Renal cortical epithelial cell (primary cell): ENCODE data around the gene AURKA. TPM values are rescaled to one million over a fixed set of nuclear protein-coding genes. Genes with fewer than 3 reads are reported as not detected.
"Not testable (repeated sequence)": the region's sequence is repeated elsewhere in the genome, so short reads cannot be mapped to it uniquely, and the experiment has no call there.

ENCODE experiments used
- DNase-seq: peaks from one replicate; pipeline ENCODE4 v3.0.0-alpha.2; 2011; ENCODE audit warnings: low read depth
- total RNA-seq: library from RNA; depleted of rRNA; stranded (reverse); fragments of >200 nt; gene quantifications from 2 replicates; pipeline ENCODE4 v1.2.3, GENCODE V29; 2014

The AURKA gene
- total RNA-seq, 1 donor from 2014 or later = 9.1 TPM

DNA sequence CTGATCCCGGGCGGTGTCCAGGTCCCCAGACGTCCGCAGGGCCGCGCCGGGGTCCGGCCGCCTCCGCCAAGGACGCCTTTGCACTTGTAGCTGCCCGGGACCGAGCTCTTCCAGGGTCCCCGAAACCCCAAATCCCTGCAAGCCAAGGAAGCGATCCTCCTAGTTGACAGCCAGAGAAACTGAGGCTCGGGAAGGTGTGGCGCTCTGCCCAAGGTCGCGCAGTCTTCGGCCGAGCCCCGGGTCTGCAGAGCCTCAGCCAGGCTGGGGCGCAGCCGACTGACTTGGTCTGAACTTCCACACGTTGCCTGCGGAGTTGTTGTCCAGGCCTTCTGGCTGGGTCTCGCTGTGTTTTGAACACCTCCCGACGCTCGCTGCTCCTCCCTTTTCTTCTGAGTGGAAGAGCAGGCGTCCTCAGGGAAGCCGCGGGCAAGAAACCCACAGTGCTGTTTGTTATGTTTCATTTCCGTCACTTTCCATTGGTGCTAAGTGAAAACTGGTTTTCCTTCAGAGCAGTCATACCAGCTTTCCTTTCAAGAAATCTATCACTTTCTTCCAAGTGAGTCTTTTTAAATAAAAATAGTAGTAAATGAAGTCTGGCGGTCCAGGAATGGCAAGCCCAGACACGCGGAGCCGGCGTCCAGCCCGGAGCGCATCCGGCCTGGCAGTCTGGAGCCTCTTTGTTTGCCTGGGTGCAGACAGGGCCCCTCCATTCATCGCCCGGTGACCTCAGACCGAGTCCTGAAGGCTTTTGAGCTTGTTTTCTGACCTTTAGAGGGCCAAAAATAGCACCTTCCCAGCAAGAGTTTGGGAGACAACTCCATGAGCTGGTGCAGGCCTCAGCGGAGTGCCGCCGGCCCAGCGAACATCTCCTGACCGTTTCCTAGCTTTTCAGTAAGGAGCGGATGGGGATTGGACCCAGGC is 32.5 kb downstream of the AURKA start:
- peak; percentile 61 for DNase-seq

DNA sequence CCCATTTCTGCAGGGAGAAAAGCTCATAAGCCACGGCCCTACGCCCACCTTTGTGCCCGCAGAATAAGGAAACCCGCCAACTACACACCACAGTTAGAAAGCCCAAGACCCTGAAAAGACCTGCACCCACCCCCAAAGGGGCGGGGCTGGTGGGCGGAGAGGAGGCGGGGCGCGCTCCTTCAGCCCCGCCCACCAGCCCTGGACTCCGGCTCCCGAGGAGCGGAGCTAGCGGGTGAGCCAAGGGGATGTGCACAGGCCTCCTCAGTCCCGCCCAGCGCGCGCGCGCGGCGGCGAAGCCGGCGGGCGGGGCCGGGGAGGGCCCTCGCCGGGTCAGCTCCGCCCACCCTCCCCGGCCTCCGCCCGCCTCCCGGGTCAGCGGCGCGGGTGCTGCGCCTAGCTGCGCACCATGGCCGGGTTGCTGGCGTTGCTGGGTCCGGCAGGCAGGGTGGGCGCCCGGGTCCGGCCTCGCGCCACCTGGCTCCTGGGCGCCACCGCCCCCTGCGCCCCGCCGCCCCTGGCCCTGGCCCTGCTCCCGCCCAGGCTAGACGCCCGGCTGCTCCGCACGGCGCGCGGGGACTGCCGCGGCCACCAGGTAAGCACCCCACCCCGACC is 33.3 kb downstream of the AURKA start, which contains the start of gene FAM210B:
TSS of gene FAM210B (plus strand) at position 375 of the 612 bp plus-strand sequence. CDS start at position 407, 32 bp downstream.
- peak; percentile 69 for DNase-seq

DNA sequence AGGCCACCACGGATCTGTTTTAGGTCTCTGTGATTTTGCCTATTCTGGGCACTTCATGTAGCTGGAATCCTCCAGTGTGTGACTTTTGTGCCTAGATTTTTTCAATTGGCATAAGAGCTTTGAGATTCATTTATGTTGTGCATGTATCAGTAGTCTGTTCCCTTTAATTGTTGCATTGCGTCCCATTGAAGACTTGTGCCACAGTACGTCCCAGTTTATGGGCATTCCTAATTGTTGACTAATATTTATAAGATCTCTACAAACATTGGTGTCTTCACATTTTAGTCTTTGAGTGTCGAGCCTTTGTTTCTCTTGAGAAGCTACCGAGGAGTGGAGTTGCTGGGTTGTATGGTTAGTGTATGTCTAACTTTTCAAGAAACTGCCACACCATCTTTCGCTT is 33.9 kb downstream of the AURKA start:
- DNase-seq = no peak

DNA sequence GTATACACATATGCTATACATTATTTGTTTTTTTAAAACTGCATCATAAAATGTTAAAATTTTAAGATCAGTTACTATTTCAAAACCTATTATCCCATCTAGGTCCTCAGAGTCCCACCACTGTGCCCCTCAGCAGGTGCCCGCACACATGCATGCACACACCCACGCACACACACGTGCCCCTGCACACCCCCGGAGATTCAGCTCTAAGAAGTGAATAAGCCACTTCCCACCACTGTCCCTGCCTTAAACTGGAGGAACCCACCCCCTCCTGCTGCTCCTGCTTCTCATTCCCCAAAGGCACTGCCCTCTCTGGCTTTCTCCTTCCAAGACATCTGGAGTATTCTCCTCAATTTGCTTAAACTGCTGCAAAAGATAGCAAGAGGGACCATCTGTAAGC is 38.7 kb downstream of the AURKA start:
- DNase-seq = no peak

DNA sequence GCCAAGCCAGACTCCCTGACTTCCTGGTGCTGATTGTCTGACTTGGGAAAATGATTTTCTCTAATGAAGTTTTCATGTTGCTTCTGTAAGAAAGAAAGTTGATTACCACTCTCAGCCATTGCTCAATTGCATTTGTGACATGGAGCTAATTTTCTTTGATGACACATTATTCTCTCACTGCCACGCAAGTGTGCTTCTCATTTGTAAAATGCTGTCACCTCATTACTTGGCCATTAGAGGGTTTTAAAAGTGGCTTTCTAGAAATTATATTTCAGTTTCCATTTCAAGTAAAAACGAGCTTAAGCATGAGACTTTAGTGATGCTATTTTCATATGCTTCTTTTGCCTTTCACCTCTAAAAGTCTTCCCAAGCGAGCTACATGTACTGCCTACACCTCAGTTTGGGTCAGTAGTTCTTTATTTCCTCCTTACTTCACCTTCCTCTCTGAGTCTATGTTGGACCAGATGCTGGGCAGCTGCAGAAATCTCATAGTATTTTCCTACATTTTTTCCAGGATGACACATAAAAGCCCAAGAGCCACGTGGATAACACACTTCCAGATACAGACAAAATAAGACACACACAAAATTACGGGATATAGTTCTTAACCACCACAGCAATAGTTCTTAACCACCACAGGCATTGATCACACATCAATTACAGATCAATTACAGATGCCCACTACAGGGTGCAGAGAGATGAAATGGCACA is 39.5 kb downstream of the AURKA start:
- no peak for DNase-seq

DNA sequence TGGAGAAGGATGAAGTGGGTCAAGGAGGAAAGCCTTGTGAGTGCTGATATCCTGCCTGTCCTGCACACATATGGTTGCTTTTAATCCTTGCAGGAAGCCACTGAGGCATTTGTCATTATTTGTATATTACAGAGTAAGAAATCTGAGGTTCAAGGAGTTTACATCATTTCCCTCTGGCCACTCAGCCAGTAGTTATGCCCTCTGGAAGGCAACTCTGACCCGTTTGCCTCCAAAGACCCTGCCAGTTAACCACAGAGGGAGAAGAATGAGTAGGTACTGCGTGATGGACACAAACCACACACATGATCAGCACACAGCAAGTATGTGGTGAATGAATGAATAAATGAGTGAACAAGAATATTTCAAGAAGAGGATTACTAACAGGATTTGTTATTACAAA is 41.2 kb downstream of the AURKA start:
- DNase-seq = no peak

DNA sequence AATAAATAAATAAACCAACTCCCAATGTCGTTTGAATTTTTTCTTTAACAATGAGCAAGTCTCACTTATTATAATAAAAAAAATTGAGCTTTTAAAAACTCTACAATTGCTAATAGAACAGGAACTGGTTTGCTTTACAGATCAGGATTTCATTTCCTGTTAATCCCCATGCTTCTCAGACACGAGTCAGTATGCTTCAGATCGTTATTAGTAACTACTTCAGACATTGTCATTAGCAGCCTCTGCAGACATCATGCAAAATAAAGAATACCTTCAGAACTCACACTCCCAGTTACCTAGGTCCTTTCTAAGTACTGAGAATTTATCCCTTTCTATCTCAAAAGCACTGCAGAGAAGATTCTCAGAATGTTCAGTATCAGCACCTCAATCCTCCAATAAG is 43.3 kb downstream of the AURKA start:
- no peak for DNase-seq

DNA sequence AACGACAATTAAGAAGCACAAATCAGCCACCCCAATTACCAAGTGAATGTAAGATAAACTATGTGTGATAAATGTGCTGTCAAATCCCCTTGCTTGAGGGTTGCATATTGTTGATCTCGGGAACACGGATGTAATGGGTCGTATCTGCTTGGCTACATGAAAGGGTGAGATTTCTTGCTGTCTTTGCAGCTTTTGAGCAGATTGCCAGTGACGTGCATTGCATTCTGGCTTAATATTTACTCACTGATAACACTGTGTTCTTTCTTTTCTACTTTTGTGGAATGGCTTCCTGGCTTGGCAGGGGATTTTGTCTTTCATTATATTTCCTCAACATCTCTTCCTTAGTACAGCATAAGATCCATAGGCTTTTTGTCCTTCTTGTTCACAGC is 43.7 kb downstream of the AURKA start:
- no peak for DNase-seq

DNA sequence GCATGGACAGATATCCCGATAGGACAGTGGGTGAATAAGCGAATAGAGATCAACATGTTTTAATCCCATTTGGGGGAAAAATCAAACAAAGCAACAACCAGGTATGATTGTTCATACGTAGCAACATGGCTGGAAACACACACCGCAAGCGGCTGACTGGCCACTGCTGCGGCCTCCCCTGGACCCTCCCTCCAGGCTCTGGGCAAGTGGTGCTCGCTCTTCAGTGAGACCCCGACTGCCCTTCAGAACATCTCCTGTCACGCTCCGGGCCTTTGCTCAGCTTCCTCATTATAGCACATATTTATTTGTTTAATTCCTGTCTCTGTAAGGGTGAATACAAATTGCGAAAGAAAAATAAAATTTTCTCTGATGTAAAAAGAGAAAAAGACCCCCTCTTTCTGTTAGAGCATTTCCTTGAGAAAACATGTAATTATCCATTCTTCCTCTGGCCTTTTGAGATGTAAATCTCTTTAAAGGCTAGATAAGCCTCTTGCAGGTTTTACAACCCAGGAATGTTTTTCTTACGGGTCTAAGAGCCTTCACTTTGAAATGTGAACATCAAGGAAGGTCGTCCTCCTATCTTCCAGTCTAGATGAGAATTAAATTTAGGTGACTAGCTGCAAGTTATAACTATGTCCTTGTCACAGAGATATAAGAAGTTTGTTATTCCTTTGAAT is 44.2 kb downstream of the AURKA start:
- no peak for DNase-seq

DNA sequence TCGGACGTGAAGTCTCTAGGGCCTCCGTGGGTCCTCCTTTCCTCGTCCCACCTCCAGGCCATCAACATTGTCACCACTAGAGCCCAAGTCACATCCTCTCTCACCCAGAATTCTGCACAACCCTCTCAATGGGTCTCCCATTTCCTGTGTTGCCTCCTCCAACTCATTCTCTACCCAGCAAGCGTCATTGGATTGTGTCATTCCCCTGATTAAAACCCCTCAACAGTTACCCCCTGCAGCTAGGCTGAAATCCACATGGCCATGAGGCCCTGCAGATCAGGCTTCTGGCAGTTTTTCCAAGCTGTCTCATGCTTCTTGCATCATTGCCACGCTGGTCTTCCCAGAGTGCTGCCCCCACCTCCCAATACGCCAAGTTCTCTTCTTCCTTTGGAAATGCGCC is 46.1 kb downstream of the AURKA start:
- no peak for DNase-seq

DNA sequence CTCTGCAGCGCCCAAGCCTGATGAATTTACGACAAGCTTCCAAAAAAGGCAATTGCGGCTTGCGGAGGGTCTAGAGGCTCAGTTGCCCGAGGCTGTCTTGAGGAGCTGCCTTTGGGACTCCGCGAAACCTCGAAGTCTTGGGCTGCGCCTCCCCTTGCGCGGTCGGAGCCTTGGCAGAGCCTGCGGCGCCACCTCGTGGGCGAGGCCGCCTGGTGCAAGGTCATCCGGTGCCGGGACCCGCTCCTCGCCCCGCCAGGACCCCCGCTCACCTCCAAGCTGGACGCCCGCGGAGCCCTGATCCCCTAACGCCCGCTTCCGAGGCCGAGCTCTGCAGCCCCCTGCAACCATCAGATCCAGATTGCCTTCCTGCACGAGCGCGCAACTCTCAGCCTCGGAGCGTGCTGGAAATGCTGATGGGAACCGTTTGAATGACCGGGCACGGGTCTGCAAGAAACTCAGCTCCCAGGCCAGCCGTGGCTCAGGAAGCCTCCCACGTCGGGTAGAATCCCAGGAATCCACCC is 48.1 kb downstream of the AURKA start:
- no peak for DNase-seq

DNA sequence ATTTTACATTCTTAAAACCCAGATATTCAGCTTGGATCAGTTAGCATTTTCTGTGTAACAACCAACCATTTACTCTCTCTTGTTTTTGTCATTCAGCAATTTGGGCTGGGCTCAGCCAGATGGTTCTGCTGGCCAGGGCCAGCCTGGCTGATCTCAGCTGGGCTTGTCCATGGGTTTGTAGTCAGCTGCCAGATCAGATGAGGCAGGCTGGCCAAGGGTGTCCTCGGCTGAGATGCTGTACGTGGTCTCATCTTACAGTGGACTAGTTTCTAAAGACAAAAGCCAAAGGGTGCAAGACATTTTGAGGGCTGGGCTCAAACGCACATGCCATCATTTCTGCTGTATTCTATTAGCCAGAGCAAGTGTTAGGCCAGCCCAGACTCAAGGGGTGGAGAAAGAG is 49.2 kb downstream of the AURKA start:
- DNase-seq = no peak

DNA sequence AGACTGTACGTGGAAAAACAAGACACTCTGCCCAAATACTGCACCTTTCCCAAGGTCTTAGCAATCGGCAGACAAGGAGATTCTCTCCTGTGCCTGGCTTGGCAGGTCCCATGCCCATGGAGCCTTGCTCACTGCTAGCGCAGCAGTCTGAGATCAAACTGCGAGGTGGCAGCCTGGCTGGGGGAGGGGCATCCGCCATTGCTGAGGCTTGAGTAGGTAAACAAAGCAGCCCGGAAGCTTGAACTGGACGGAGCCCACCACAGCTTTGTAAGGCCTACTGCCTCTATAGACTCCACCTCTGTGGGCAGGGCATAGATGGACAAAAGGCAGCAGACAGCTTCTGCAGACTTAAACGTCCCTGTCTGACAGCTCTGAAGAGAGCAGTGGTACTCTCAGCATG is 55.3 kb downstream of the AURKA start:
- DNase-seq = not testable (repeated sequence)

DNA sequence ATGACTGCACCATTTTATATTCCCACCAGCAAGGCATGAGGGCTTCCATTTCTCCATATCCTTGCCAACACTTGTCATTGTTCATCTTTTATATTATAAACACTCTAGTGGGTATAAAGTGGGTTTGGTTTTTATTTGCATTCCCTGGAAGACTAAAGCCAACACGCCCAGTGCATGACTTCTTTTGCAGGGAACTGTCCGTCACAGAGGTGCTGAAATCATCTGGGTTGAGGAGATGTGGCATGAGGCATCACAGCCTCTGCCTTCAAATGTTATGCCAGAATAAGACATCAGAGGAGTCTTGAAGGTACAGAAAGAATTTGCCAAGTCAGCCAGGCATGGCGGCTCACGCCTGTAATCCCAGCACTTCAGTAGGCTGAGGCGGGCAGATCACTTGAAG is 63.2 kb downstream of the AURKA start:
- peak; percentile 3 for DNase-seq

DNA sequence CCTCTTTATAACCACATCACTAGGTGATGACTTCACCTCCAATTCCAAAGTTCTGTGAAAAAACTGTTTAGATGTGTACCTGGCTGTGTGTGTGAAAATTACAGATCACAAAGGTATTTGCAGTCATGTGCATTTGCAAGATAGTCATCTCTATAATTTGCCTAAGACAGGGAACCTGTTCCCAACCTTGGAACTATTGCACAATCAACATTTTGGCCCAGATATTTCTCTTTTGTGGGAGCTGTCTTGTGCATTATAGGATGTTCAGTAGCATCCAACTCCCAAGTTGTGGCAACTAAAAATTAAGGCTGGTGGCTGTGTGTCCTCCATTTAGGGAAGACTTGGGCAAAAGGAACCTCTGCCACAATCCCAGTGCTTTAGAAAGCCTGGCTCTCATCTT is 67.2 kb downstream of the AURKA start:
- DNase-seq = no peak

DNA sequence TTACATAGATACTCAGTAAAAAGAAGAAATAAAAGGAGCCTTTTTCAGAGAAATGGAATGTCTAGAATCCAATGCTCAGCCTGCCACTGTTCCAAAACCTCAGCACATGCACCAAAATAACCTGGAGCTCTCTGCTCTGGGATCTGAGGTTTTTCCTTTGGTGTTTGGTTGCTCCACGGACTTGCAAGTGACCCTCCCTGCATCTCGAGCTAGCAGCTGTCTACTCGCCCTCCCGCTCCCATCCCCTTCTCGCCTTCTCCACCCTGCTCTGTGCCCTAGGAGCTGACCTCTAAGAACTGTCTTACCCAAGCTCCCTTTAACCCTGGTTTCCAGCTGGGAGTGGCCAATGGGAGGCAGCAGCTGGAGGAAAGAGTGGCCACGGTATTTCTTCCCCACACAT is 68.4 kb downstream of the AURKA start:
- DNase-seq = no peak

DNA sequence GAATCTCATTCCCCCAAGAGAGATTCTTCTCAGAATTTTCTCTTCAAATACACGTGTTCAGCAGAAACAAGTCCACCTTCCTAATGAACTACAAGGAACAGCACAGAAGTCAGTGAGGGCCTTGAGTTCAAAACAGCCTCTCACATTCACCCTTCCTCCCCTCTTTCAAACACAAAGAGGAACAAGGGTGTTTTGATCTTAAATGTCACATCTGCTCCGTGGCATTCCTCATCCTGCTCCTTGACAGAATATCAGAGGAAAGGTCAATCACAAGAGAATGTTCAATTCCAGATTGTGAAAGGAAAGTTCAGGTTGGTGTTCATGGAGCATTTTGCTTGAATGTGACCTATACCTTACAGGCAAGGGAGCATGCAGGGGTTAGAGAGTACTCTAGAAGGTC is 68.8 kb downstream of the AURKA start:
- DNase-seq = no peak

DNA sequence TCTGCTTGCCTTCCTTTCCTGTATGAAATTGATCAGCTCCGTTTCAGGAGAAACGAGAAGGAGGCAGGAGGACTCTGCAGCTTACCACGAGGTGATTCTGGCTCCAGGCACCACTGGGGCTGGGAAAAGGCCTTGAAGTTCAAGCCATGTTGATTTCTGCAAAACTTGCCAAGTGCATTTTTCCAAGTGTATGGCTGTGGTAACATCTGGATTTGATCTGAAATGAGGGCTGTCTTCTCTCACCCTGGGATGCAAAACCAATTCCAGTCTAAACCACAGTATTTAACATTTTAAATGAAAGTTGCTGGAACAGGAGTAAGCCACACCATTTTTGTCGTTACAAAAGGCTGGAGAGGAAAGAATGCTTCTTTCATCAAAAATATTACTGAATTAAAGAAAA is 69.3 kb downstream of the AURKA start:
- no peak for DNase-seq
